PC-3 (cell line): Measurements from ENCODE around the gene DDX42. TPM values are rescaled to one million over a fixed set of nuclear protein-coding genes. Genes with fewer than 3 reads are reported as not detected.
A peak's percentile ranks its signal among the peaks of the same experiment; 100 is the strongest.

ENCODE experiments used
- ATAC-seq: fragments of 200-7000 bp; cut with Tn5 transposase; 2 replicates; pipeline ENCODE4 v1.9.1; 2020; ENCODE audit warnings: mild to moderate bottlenecking, moderate library complexity
- BruUV-seq: library from RNA; stranded (reverse); fragments of 400-500 nt; replicated peaks from 2 replicates; lab custom pipeline; 2021; lab: Mats Ljungman, UMichigan
- CTCF ChIA-PET: fragments of 300-600 bp; sonication (Branson Sonifier 250); formaldehyde crosslinking; loops from one replicate; lab custom pipeline; 2022; ENCODE audit warnings: antibody characterized with exemption; lab: Charles Lee
- POLR2A ChIA-PET: fragments of 300-600 bp; sonication (Branson Sonifier 250); formaldehyde crosslinking; loops from one replicate; lab custom pipeline; 2022; ENCODE audit warnings: antibody characterized with exemption; ENCODE audit not compliant: unreplicated experiment; lab: Charles Lee
- DNase-seq: peaks from one replicate; pipeline ENCODE4 v3.0.0-alpha.2; 2015
- H2AFZ ChIP-seq: fragments of 300-600 bp; sonication (generic); 2 replicates; pipeline ENCODE4 v1.6.0; 2016; ENCODE audit warnings: antibody characterized with exemption, low read length
- H3F3A ChIP-seq: fragments of 300-600 bp; sonication (generic); one replicate; pipeline ENCODE4 v1.6.0; 2017; ENCODE audit warnings: antibody characterized with exemption, low read length, control low read depth, mild to moderate bottlenecking; ENCODE audit not compliant: unreplicated experiment
- H3K27ac ChIP-seq: fragments of 300-600 bp; sonication (generic); 2 replicates; pipeline ENCODE4 v1.5.1; 2016; ENCODE audit warnings: mild to moderate bottlenecking, low read length
- H3K27me3 ChIP-seq: fragments of 300-600 bp; sonication (generic); 2 replicates; pipeline ENCODE4 v1.6.1; 2016; ENCODE audit warnings: low read length, mixed read lengths
- H3K36me3 ChIP-seq: fragments of 300-600 bp; sonication (generic); 2 replicates; pipeline ENCODE4 v1.6.1; 2016; ENCODE audit warnings: low read depth, mixed run types, low read length, mixed read lengths
- H3K4me1 ChIP-seq: fragments of 300-600 bp; sonication (generic); 2 replicates; pipeline ENCODE4 v1.5.1; 2016; ENCODE audit warnings: low read length; ENCODE audit not compliant: insufficient read depth
- H3K4me2 ChIP-seq: fragments of 300-600 bp; sonication (generic); 2 replicates; pipeline ENCODE4 v1.6.0; 2016; ENCODE audit warnings: low read length
- H3K4me3 ChIP-seq: fragments of 300-600 bp; sonication (generic); 2 replicates; pipeline ENCODE4 v1.5.1; 2016; ENCODE audit warnings: mild to moderate bottlenecking, low read length, mixed read lengths
- H3K79me2 ChIP-seq: fragments of 300-600 bp; sonication (generic); 2 replicates; pipeline ENCODE4 v1.6.1; 2017; ENCODE audit warnings: low read length, mixed read lengths
- H3K9ac ChIP-seq: fragments of 300-600 bp; sonication (generic); 2 replicates; pipeline ENCODE4 v1.6.0; 2016; ENCODE audit warnings: mild to moderate bottlenecking, low read length
- H3K9me2 ChIP-seq: fragments of 300-600 bp; sonication (generic); replicated peaks from 2 replicates; pipeline ENCODE4 v1.6.1; 2016; ENCODE audit warnings: mixed run types, low read length, mixed read lengths
- H3K9me3 ChIP-seq: fragments of 300-600 bp; sonication (generic); 2 replicates; pipeline ENCODE4 v1.6.1; 2016; ENCODE audit warnings: low read length, mixed read lengths
- H4K20me1 ChIP-seq: fragments of 300-600 bp; sonication (generic); 2 replicates; pipeline ENCODE4 v1.6.1; 2016; ENCODE audit warnings: low read length, mixed read lengths
- EZH2 ChIP-seq: fragments of 300-600 bp; sonication (generic); IDR thresholded peaks from one replicate; pipeline ENCODE4 v1.6.1; 2017; ENCODE audit warnings: antibody characterized with exemption, mild to moderate bottlenecking, low read length; ENCODE audit not compliant: unreplicated experiment
- EZH2phosphoT487 ChIP-seq: fragments of 300-600 bp; sonication (generic); IDR thresholded peaks from 2 replicates; pipeline ENCODE4 v1.6.1; 2018; ENCODE audit warnings: mild to moderate bottlenecking, antibody characterized with exemption, low read length, borderline replicate concordance
- intact Hi-C: fragments of 100-400 bp; cut with micrococcal nuclease; formaldehyde crosslinking; loops from 2 replicates; pipeline ENCODE4 v1.9.0; 2023
- total RNA-seq: library from RNA; depleted of rRNA; stranded (reverse); fragments of >200 nt; gene quantifications from 2 replicates; pipeline ENCODE4 v1.2.3, GENCODE V29; 2014
- TF ChIP-seq, protein P1 (sequence below): fragments of 300-600 bp; sonication (generic); conservative IDR thresholded peaks from 2 replicates; pipeline ENCODE4 v1.5.1; 2017; ENCODE audit warnings: antibody characterized with exemption, low read depth, mild to moderate bottlenecking, low read length

The DDX42 gene
- total RNA-seq, 1 experiment from 2014 or later: 72.4 TPM

DNA sequence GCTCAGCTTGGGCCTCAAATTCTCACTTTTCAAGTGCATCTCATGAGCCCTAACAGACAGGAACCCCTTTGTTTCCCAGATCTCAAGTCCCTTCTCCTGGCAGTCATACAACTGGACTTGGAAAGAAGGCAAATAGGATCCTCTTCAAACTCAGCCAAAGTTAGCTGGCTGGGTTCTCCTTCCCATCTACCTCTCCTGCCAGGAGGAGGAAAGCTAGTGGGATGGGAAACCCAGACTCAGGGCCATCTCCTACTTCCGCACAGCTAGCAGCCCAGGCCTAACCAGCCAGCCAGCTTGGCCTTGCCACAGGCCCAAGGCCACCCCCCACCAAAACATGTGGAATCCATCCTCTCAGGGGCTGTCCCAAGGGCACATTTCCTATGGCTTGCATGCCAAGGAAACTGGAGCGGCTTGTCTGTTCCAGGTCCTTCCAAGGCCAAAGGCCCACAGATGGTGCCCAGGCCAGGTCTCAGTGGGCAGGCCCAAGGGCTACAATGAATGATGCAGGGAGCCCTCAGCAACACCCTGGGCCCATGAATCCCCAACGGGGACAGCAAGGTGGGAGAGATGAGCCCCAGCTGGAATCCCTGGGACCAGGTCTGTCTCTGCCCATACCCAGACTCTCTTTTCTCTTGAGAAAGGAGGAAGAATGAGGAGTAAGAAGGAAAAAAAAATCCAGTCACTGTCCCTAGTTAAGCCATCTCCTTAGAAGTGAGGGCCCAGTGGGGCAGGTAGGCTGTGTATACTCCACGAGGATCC is 66.8 kb downstream of the DDX42 start:
- intact Hi-C loops: no loop called here
- CTCF ChIA-PET: interaction anchor here (0.6 kb wide), 1 partner anchor 58 kb away, joined by 4 read pairs; no protein-coding TSS in a partner anchor
- Histone ChIP-seq H3K4me3 (peak overlapping the region; percentile 88), H2AFZ (no peak overlapping the region), H3K4me1 (peaks cover 33% of the 10 kb centered on the region), H3K36me3 (peaks cover 8% of the 10 kb centered on the region; the same call in 1 of the 2 replicates), H3K27ac (no peak overlapping the region), H3K9ac (peak overlapping the region; percentile 86), H3K9me3 (no peaks in the 10 kb centered on the region), H4K20me1 (0 out of 2 replicates have a peak, but pooled peaks cover 3% of the 10 kb centered on the region), H3K27me3 (no peaks in the 10 kb centered on the region), H3K4me2 (peak overlapping the region; percentile 95), H3K79me2 (peaks cover 58% of the 10 kb centered on the region), H3K9me2 (no peaks in the 10 kb centered on the region), H3F3A (no peaks in the 10 kb centered on the region)
- POLR2A ChIA-PET: interaction anchor here (0.7 to 1.4 kb wide), 2 partner anchors 67 to 99 kb away, joined by 3 to 4 read pairs; partner anchors contain the start of gene CCDC47
- BruUV-seq: no TSS peak
- TF ChIP-seq EZH2 (no peak), EZH2phosphoT487 (no peak)
- TF ChIP-seq, protein P1, sequence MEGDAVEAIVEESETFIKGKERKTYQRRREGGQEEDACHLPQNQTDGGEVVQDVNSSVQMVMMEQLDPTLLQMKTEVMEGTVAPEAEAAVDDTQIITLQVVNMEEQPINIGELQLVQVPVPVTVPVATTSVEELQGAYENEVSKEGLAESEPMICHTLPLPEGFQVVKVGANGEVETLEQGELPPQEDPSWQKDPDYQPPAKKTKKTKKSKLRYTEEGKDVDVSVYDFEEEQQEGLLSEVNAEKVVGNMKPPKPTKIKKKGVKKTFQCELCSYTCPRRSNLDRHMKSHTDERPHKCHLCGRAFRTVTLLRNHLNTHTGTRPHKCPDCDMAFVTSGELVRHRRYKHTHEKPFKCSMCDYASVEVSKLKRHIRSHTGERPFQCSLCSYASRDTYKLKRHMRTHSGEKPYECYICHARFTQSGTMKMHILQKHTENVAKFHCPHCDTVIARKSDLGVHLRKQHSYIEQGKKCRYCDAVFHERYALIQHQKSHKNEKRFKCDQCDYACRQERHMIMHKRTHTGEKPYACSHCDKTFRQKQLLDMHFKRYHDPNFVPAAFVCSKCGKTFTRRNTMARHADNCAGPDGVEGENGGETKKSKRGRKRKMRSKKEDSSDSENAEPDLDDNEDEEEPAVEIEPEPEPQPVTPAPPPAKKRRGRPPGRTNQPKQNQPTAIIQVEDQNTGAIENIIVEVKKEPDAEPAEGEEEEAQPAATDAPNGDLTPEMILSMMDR: no peak
- no peak for DNase-seq
- ATAC-seq: no peak

DNA sequence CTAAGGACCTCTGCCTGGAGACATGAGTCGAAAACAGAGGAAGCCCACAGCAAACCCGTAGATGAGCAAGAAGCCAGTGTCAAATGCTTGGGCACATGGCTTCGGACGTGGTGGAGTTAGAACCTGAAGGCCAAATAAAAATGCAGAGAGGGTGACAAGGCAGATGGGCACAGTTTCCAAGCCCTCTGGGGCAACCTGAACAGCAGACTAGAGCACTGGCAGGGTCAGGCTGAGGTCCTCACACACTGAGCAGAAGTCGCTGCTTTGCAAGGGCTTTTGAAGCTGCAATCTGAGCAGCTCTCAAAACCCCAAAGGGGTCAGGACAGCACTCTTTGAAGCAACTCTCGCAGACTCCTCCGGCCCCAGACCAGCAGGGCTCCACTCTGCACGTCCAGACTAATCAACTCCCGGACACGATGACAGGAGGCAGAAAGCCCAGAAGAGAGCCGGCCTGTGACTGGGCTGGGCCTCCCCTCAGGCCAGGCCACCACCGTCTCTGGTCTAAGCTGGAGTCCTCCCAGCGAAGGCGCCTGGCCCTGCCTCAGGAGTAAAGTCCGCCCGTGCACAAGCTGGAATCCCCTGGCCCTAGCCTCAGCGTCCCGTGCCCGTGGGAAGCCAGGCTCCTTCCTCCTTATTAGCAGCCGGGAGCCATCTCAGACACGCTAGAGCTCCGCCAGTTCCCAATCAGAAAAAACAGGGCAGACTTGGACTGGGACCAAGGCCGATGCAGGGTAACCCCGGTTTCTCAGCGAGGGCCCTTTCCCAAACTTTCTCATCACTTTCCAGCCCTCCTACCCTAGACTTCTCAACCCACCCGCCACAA is 67.6 kb downstream of the DDX42 start:
- ChIA-PET CTCF (interaction anchor here (0.5 to 0.6 kb wide), 3 partner anchors 58 to 143 kb away, joined by 3 to 4 read pairs (median 3); no protein-coding TSS in a partner anchor), POLR2A (interaction anchor here (0.6 to 1.4 kb wide), 3 partner anchors 55 to 100 kb away, joined by 3 to 4 read pairs (median 3); partner anchors contain the start of gene CCDC47)
- Histone ChIP-seq H3K27me3 (no peaks in the 10 kb centered on the region), H3K9me2 (no peaks in the 10 kb centered on the region), H2AFZ (peak overlapping the region; percentile 72), H3K4me2 (peak overlapping the region; percentile 95), H3K9me3 (no peaks in the 10 kb centered on the region), H4K20me1 (0 out of 2 replicates have a peak, but pooled peaks cover 3% of the 10 kb centered on the region), H3K4me3 (peak overlapping the region; percentile 88), H3K9ac (peak overlapping the region; percentile 86), H3K4me1 (peaks cover 33% of the 10 kb centered on the region), H3K27ac (peak overlapping the region; percentile 11; the same call in 1 of the 2 replicates), H3F3A (no peaks in the 10 kb centered on the region), H3K79me2 (peaks cover 57% of the 10 kb centered on the region), H3K36me3 (peaks cover 7% of the 10 kb centered on the region; the same call in 1 of the 2 replicates)
- TF ChIP-seq, protein P1: no peak
- TF ChIP-seq EZH2phosphoT487: no peak
- no peak for TF ChIP-seq EZH2
- BruUV-seq: TSS peak; percentile 53
- DNase-seq (peak; percentile 44), ATAC-seq (peak; percentile 21)
- intact Hi-C loops: no loop called here
